ENCODE measurements around the gene COL23A1.

COL23A1 gene

GRCh38 chr5:178463321-178464155, 126.7 kb downstream of the COL23A1 start:
- H3K27ac ChIP-seq (ENCODE audit: extremely low read depth, low read depth, low read length): no peak overlapping the region
- H3K9me3 ChIP-seq (ENCODE audit: control insufficient read depth, insufficient read depth, low read depth, low read length): no peaks in the 10 kb centered on the region
- H3K4me3 ChIP-seq (ENCODE audit: low read depth, low read length): no peak overlapping the region
- TF ChIP-seq ZNF626 (tag by site-specific recombination; IDR thresholded peaks at IDR 0.05): no peak
- no peak for TF ChIP-seq ZNF302 (tag by site-specific recombination; IDR thresholded peaks at IDR 0.05; ENCODE audit: low read depth)
- no peak for TF ChIP-seq PRDM2 (tag by site-specific recombination; IDR thresholded peaks at IDR 0.05; ENCODE audit: borderline replicate concordance)
- no peak for TF ChIP-seq PRDM6 (tag by site-specific recombination; IDR thresholded peaks at IDR 0.05)
- no peak for TF ChIP-seq KLF16 (tag by site-specific recombination; IDR thresholded peaks at IDR 0.05)
- TF ChIP-seq, protein P1, sequence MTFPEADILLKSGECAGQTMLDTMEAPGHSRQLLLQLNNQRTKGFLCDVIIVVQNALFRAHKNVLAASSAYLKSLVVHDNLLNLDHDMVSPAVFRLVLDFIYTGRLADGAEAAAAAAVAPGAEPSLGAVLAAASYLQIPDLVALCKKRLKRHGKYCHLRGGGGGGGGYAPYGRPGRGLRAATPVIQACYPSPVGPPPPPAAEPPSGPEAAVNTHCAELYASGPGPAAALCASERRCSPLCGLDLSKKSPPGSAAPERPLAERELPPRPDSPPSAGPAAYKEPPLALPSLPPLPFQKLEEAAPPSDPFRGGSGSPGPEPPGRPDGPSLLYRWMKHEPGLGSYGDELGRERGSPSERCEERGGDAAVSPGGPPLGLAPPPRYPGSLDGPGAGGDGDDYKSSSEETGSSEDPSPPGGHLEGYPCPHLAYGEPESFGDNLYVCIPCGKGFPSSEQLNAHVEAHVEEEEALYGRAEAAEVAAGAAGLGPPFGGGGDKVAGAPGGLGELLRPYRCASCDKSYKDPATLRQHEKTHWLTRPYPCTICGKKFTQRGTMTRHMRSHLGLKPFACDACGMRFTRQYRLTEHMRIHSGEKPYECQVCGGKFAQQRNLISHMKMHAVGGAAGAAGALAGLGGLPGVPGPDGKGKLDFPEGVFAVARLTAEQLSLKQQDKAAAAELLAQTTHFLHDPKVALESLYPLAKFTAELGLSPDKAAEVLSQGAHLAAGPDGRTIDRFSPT (tag by site-specific recombination; IDR thresholded peaks at IDR 0.05): no peak
- TF ChIP-seq ZNF530 (tag by site-specific recombination; IDR thresholded peaks at IDR 0.05; ENCODE audit: low read depth): no peak
- TF ChIP-seq, protein P2, sequence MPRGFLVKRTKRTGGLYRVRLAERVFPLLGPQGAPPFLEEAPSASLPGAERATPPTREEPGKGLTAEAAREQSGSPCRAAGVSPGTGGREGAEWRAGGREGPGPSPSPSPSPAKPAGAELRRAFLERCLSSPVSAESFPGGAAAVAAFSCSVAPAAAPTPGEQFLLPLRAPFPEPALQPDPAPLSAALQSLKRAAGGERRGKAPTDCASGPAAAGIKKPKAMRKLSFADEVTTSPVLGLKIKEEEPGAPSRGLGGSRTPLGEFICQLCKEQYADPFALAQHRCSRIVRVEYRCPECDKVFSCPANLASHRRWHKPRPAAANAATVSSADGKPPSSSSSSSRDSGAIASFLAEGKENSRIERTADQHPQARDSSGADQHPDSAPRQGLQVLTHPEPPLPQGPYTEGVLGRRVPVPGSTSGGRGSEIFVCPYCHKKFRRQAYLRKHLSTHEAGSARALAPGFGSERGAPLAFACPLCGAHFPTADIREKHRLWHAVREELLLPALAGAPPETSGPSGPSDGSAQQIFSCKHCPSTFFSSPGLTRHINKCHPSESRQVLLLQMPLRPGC (tag by site-specific recombination; IDR thresholded peaks at IDR 0.05): no peak
- no peak for TF ChIP-seq BCL6B (tag by site-specific recombination; IDR thresholded peaks at IDR 0.05)
- no peak for TF ChIP-seq ZNF354C (tag by site-specific recombination; IDR thresholded peaks at IDR 0.05; ENCODE audit: borderline replicate concordance, low read depth)
- TF ChIP-seq, protein P3, sequence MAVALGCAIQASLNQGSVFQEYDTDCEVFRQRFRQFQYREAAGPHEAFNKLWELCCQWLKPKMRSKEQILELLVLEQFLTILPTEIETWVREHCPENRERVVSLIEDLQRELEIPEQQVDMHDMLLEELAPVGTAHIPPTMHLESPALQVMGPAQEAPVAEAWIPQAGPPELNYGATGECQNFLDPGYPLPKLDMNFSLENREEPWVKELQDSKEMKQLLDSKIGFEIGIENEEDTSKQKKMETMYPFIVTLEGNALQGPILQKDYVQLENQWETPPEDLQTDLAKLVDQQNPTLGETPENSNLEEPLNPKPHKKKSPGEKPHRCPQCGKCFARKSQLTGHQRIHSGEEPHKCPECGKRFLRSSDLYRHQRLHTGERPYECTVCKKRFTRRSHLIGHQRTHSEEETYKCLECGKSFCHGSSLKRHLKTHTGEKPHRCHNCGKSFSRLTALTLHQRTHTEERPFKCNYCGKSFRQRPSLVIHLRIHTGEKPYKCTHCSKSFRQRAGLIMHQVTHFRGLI (tag by site-specific recombination; IDR thresholded peaks at IDR 0.05): no peak
- TF ChIP-seq ZNF211 (tag by site-specific recombination; IDR thresholded peaks at IDR 0.05; ENCODE audit: low read depth): no peak
- H3K4me1 ChIP-seq (ENCODE audit: control insufficient read depth, insufficient read depth, low read length): no peaks in the 10 kb centered on the region
- no peaks in the 10 kb centered on the region for H3K36me3 ChIP-seq (ENCODE audit: control insufficient read depth in 2 of 2, insufficient read depth in 1 of 2, low read length in 2 of 2)
- ChIA-PET POLR2A (no interaction called here), CTCF (interaction anchor here (0.6 to 3.8 kb wide), 3 partner anchors 8 to 234 kb away, joined by 4 to 23 read pairs (median 4); no protein-coding TSS in a partner anchor)

All from HEK293 (cell line).